ENCODE measurements around the gene LNP1. TPM values are rescaled to one million over a fixed set of nuclear protein-coding genes. Genes with fewer than 3 reads are reported as not detected.
A peak's percentile ranks its signal among the peaks of the same experiment; 100 is the strongest.

The LNP1 gene
- total and polyA plus RNA-seq, 2 of the 13 experiments (the other 11 are each of a cell fraction or from before 2014, with no cell fraction given): 3.6 to 7.0 TPM

DNA sequence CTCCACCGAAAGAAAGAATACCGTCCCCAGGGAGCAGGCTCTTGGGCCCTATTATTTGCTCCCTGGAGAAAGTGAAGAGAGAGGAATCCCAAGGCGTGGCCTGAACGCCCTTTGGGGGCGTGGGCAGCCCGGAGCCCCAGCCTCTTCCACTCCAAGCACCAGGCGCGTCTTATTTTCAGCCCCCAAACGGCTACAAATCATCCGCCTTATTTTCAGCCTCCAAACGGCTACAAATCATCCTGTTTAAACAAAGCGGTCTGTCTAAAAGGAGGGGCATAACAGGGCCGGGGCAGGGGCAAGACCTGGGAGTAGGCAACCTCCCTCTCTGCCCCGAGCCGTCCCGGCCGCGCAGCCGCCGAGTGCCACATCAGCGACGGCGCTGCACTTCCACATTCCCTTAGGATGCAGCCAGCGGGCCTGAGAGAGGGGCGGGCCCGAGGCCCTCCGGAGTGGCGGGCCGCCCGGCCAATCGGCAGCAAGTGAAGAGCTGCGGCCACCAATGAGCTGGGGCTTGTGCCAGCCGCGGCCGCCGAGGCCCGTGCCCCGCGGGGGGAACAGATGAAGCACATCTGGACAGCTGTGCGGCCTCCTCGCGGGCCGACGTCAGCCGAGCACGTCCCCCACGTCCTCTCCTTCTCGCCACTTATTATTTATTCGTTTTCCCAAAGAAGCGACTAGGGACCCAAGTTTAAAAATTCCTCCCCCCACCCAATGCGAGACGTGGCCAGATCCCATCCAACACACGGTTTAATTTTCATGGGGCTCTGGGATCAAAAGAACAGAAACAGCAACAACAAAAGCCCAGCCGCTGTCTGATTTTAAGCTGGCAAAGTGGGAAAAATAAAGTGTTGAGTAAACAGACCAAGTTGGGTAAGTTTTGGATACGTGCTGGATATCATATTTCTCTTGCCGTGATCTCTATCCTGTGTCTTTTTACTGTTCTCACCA, 91.0 kb downstream of the LNP1 start, which contains the start of gene TMEM45A (continued):
- no peak for TF ChIP-seq SMC3 (IDR thresholded peaks at IDR 0.05; ENCODE audit: low read length)
- TF ChIP-seq NR2F6 (IDR thresholded peaks at IDR 0.05): no peak
- no peak for TF ChIP-seq NR2F6 (CRISPR knock-in tag; IDR thresholded peaks at IDR 0.05)
- TF ChIP-seq ZSCAN9 (CRISPR knock-in tag; IDR thresholded peaks at IDR 0.05; ENCODE audit: borderline replicate concordance): 0 out of 2 replicates have a peak, but pooled peaks have one; percentile 60
- peak; percentile 69 for TF ChIP-seq ARNTL (CRISPR knock-in tag; IDR thresholded peaks at IDR 0.05)
- 0 out of 2 replicates have a peak, but pooled peaks have one; percentile 30 for TF ChIP-seq ZNF337 (CRISPR knock-in tag; IDR thresholded peaks at IDR 0.05; ENCODE audit: borderline replicate concordance, low read depth)
- TF ChIP-seq, protein P1, sequence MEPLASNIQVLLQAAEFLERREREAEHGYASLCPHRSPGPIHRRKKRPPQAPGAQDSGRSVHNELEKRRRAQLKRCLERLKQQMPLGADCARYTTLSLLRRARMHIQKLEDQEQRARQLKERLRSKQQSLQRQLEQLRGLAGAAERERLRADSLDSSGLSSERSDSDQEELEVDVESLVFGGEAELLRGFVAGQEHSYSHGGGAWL (CRISPR knock-in tag; IDR thresholded peaks at IDR 0.05): peak; percentile 89
- no peak for TF ChIP-seq PRDM15 (CRISPR knock-in tag; IDR thresholded peaks at IDR 0.05)
- no peak for TF ChIP-seq EEA1 (CRISPR knock-in tag; IDR thresholded peaks at IDR 0.05; ENCODE audit: borderline replicate concordance)
- TF ChIP-seq, protein P2, sequence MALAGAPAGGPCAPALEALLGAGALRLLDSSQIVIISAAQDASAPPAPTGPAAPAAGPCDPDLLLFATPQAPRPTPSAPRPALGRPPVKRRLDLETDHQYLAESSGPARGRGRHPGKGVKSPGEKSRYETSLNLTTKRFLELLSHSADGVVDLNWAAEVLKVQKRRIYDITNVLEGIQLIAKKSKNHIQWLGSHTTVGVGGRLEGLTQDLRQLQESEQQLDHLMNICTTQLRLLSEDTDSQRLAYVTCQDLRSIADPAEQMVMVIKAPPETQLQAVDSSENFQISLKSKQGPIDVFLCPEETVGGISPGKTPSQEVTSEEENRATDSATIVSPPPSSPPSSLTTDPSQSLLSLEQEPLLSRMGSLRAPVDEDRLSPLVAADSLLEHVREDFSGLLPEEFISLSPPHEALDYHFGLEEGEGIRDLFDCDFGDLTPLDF (CRISPR knock-in tag; IDR thresholded peaks at IDR 0.05): peak; percentile 87
- peak; percentile 61; the same call in 1 of the 2 replicates for TF ChIP-seq HIVEP1 (CRISPR knock-in tag; IDR thresholded peaks at IDR 0.05)
- TF ChIP-seq ZNF3 (CRISPR knock-in tag; IDR thresholded peaks at IDR 0.05): no peak
- TF ChIP-seq SYNCRIP (IDR thresholded peaks at IDR 0.05; ENCODE audit: insufficient read depth, low read depth, low read length): no peak
- peak; percentile 49; the same call in 1 of the 2 replicates for TF ChIP-seq RCOR2 (CRISPR knock-in tag; IDR thresholded peaks at IDR 0.05)
- TF ChIP-seq CTCF (CRISPR knock-in tag; IDR thresholded peaks at IDR 0.05): peak; percentile 30; the same call in 1 of the 2 replicates
- no peak for TF ChIP-seq CHD4 (IDR thresholded peaks at IDR 0.05; ENCODE audit: borderline replicate concordance, low read length)
- no peak for TF ChIP-seq NR3C1 (CRISPR knock-in tag; IDR thresholded peaks at IDR 0.05)
- TF ChIP-seq, protein P3, sequence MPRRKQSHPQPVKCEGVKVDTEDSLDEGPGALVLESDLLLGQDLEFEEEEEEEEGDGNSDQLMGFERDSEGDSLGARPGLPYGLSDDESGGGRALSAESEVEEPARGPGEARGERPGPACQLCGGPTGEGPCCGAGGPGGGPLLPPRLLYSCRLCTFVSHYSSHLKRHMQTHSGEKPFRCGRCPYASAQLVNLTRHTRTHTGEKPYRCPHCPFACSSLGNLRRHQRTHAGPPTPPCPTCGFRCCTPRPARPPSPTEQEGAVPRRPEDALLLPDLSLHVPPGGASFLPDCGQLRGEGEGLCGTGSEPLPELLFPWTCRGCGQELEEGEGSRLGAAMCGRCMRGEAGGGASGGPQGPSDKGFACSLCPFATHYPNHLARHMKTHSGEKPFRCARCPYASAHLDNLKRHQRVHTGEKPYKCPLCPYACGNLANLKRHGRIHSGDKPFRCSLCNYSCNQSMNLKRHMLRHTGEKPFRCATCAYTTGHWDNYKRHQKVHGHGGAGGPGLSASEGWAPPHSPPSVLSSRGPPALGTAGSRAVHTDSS (CRISPR knock-in tag; conservative IDR thresholded peaks at IDR 0.05): no peak
- TF ChIP-seq CENPT (CRISPR knock-in tag; IDR thresholded peaks at IDR 0.05; ENCODE audit: low read depth): no peak
